Islet precursor cell (in vitro differentiated cells): Measurements from ENCODE around the gene PDE2A.

Experiments
- DNase-seq: peaks from one replicate; pipeline ENCODE4 v3.0.0-alpha.2; 2018

Gene PDE2A

GRCh38 chr11:72609045-72609444 is 65.2 kb downstream of the PDE2A start:
- DNase-seq = no peak

GRCh38 chr11:72607496-72607895 is 66.7 kb downstream of the PDE2A start:
- no peak for DNase-seq

- DNase-seq = no peak
These were observed 67.3 kb downstream of the PDE2A start for GRCh38 chr11:72606748-72607468.

GRCh38 chr11:72605973-72606747 is 68.1 kb downstream of the PDE2A start:
- DNase-seq = no peak

GRCh38 chr11:72604256-72604655 is 70.0 kb downstream of the PDE2A start:
- DNase-seq = no peak

GRCh38 chr11:72602250-72602904 is 71.8 kb downstream of the PDE2A start:
- no peak for DNase-seq

GRCh38 chr11:72600557-72600956 is 73.7 kb downstream of the PDE2A start:
- no peak for DNase-seq

- no peak for DNase-seq
These were observed 74.7 kb downstream of the PDE2A start for GRCh38 chr11:72599325-72600117.

- DNase-seq = peak; percentile 76
These were observed 75.3 kb downstream of the PDE2A start for GRCh38 chr11:72598906-72599305.

GRCh38 chr11:72598466-72598865 is 75.8 kb downstream of the PDE2A start:
- no peak for DNase-seq

GRCh38 chr11:72597721-72598120 is 76.5 kb downstream of the PDE2A start:
- no peak for DNase-seq

GRCh38 chr11:72595292-72595684 is 78.9 kb downstream of the PDE2A start:
- DNase-seq = no peak

- DNase-seq = no peak
These were observed 79.5 kb downstream of the PDE2A start for GRCh38 chr11:72594493-72595291.

GRCh38 chr11:72592698-72593495 is 81.3 kb downstream of the PDE2A start:
- DNase-seq = no peak

- DNase-seq = no peak
These were observed 82.3 kb downstream of the PDE2A start for GRCh38 chr11:72591785-72592502.

- DNase-seq = no peak
These were observed 83.2 kb downstream of the PDE2A start for GRCh38 chr11:72591023-72591422.

GRCh38 chr11:72589802-72590761 is 84.1 kb downstream of the PDE2A start:
- DNase-seq = peak; percentile 92

- no peak for DNase-seq
These were observed 85.5 kb downstream of the PDE2A start for GRCh38 chr11:72588421-72589410.
